Placental pericyte (primary cell): ENCODE results near the gene TSSK6. TPM values are rescaled to one million over a fixed set of nuclear protein-coding genes. Genes with fewer than 3 reads are reported as not detected.

Source experiments
- total RNA-seq: library from RNA; depleted of rRNA; stranded (reverse); fragments of >200 nt; gene quantifications from 2 replicates; pipeline ENCODE4 v1.2.3, GENCODE V29; 2012

TSSK6 gene
- total RNA-seq: 0.86 and 3.7 TPM in 2 replicates

DNA sequence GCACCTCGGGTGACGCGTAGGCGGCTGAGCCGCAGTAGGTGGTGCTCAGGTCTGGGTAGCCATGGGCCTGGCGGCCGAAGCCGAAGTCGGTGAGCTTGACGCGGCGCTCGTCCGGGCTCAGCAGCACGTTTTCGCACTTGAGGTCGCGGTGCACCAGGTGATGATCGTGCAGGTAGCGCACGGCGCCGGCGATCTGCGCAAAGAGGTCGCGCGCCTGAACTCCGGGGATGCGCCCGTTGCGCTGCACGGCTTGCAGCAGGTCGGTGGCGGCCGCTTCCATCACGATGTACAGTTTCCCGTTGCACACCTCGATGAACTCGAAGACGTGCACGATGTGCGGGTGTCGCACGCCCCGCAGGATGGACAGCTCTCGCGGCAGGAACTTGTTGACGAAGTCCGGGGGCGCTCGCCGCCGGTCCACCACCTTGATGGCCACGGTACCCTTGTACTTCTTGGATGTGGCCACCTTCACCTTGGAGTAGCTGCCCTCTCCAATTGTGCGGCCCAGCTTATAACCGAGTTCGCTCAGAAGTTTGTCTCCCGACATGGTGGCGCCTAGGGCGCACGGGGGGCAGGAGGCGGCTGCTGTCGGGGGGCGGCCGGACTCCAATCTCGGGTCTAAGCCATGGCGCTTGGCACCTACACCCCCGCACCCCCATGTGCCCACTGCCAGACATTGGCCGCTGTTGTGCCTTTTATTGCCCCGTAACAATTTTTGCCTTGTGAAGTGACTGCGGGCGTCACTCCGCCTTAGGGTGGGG, at the start of gene TSSK6:
Gene TSSK6, minus strand, starts transcription at position 668 of the 761 bp plus-strand sequence. Its CDS starts 121 bp downstream, at position 547.

DNA sequence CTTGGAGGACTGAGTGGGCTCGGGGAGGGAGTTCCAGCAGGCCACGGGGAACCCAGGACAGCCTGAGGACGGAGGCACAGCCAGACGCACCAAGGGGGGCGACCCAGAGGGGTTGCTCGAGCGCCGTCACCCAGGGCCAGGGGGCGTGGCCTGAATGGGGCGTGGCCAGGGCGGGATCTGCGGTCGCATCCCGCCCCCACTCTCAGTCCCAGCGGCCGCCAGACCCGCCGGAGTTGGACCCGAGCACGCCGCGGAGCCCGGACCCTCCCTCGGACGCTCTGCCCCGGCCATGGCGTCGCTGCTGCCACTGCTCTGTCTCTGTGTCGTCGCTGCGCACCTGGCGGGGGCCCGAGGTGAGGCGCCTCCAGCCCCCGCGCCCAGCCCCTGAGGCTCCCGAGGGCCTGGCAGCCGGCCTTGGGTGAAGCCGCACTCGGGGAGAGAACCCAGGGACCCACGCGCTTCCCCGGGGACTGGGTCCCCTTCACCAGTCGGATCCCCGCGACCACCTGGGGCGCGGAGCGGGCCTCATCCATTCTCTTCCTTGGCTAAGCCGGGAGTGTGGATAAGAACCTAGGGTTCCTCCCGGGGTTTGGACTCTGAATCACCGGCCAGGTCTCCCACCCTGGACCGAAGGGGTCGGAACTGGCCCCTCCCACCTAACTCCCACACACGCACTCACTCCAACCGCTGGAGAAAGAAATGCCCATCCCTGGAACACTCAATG, 22.9 kb upstream of the TSSK6 start, which contains the start of gene CILP2:
Gene CILP2, plus strand, starts transcription at position 205 of the 724 bp plus-strand sequence. Its CDS starts 85 bp downstream, at position 290.

DNA sequence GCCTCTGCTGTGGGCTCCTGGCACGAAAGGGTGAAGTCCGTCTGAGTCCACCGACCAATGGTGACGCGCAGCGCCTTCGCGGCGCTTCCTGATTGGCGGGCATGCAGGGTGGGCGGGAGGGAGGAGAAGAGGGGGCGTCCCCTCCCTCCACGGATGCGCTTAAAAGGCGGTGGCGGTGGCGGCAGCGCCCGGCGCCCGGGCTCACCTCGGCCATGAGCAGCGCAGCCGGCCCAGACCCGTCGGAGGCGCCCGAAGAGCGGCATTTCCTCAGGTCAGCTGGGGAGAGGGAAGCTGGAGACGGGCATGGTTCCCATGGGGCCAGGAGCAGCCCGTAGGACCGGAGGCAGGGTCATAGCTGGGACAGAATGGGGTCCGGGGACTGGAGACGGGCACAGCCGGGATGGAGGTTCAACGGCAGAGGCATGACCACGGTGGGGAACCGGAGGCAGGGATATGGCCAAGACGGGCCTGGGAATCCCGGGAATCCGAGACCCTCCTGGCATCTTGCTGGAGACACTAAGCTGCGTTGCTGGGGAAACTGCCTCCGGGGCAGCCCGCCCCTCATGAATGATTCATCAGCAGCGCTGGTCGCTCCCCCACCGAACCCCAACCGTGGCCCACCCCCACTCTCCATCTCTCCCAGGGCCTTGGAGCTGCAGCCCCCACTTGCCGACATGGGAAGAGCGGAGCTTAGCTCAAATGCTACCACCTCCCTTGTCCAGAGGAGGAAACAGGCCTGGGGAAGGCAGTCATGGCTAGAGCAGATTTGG, 13.6 kb upstream of the TSSK6 start, which contains the start of gene YJEFN3:
Gene YJEFN3, plus strand, starts transcription at position 191 of the 770 bp plus-strand sequence. Its CDS starts 22 bp downstream, at position 213.

GRCh38 chr19:19515642-19516519, 533 bp upstream of the TSSK6 start, which contains the start of gene NDUFA13:
TSS of gene NDUFA13 (plus strand) at chr19:19516225. CDS start at chr19:19516239, 14 bp downstream.

Other genes starting within 250 kb of the TSSK6 start
- 1.1 and 2.8 TPM in 2 replicates for gene TM6SF2, start 242.2 kb downstream of the TSSK6 start, total RNA-seq
- gene SUGP1, start 195.0 kb downstream of the TSSK6 start, total RNA-seq: 35.0 and 44.8 TPM in 2 replicates
- gene MAU2, start 194.7 kb downstream of the TSSK6 start, total RNA-seq: 46.0 and 48.8 TPM in 2 replicates
- 61.7 and 121 TPM in 2 replicates for gene GATAD2A, start 109.9 kb downstream of the TSSK6 start, total RNA-seq
- gene NDUFA13, start 677 bp upstream of the TSSK6 start, total RNA-seq: 62.0 and 185 TPM in 2 replicates
- gene YJEFN3, start 13.4 kb upstream of the TSSK6 start, total RNA-seq: 0.57 and 0.66 TPM in 2 replicates
- gene CILP2, start 22.7 kb upstream of the TSSK6 start, total RNA-seq: 0.14 and 0.22 TPM in 2 replicates
- 0.22 TPM in 1 of 2 replicates, not detected in the other for gene PBX4, start 103.1 kb upstream of the TSSK6 start, total RNA-seq
- 1.0 and 2.2 TPM in 2 replicates for gene LPAR2, start 112.7 kb upstream of the TSSK6 start, total RNA-seq
- 5.9 and 10.7 TPM in 2 replicates for gene GMIP, start 128.1 kb upstream of the TSSK6 start, total RNA-seq
- 70.5 and 94.9 TPM in 2 replicates for gene ATP13A1, start 148.1 kb upstream of the TSSK6 start, total RNA-seq
- 2.8 and 9.3 TPM in 2 replicates for gene ZNF101, start 153.3 kb upstream of the TSSK6 start, total RNA-seq
- gene ZNF14, start 217.6 kb upstream of the TSSK6 start, total RNA-seq: 3.5 and 4.4 TPM in 2 replicates